ENCODE data around the gene DTL.

DTL gene

GRCh38 chr1:212137854-212138253 lies 102.3 kb downstream of the DTL start:
- DNase-seq = no peak

- no peak for DNase-seq
Measured at GRCh38 chr1:212138457-212138856, 102.9 kb downstream of the DTL start.

GRCh38 chr1:212139526-212140135 lies 104.1 kb downstream of the DTL start:
- DNase-seq = no peak

GRCh38 chr1:212141404-212141803 lies 105.9 kb downstream of the DTL start:
- no peak for DNase-seq

GRCh38 chr1:212142883-212143530 lies 107.5 kb downstream of the DTL start:
- DNase-seq = no peak

GRCh38 chr1:212147581-212148033 lies 112.1 kb downstream of the DTL start:
- no peak for DNase-seq

- DNase-seq = no peak
Measured at GRCh38 chr1:212149566-212149965, 114.0 kb downstream of the DTL start.

GRCh38 chr1:212152308-212152693 lies 116.8 kb downstream of the DTL start:
- DNase-seq = no peak

GRCh38 chr1:212152869-212153268 lies 117.3 kb downstream of the DTL start:
- DNase-seq = no peak

GRCh38 chr1:212153635-212154034 lies 118.1 kb downstream of the DTL start:
- no peak for DNase-seq
